COLO668 (cell line): ENCODE measurements around the gene NIPSNAP2.
"Not testable (repeated sequence)": the region's sequence is repeated elsewhere in the genome, so short reads cannot be mapped to it uniquely, and the experiment has no call there.

Source experiments
- DNase-seq: peaks from one replicate; lab custom pipeline; 2025; ENCODE audit not compliant: unreplicated experiment; lab: John Stamatoyannopoulos, UW

NIPSNAP2 gene

DNA sequence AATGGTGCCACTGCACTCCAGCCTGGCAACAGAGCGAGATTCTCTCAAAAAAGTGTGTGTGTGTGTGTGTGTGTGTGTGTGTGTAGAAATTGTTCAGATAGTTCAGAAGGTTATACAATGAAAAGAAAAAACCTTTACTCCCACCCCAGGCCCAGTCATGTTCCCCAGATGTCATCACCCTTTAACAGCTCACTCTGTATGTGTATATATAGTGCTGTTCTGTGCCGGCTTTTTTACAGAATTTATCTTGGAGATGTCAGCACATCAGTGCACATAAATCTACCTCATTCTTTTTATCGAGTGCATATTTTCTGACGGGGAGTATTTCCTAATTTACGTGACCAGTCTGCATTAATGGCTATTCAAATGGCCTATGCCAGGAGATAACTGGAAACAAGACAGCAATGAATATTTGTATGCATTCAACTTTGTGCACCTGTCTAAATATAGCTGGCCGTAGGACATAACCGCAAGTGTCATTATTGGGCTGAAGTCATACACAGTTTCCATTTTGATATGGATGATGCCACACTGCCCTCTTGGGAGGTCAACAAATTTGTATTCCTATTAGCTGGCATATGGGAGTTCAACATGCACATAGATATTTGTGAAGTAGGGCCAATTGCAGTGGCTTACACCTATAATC is 11.7 kb downstream of the NIPSNAP2 start:
- peak; percentile 50 for DNase-seq

DNA sequence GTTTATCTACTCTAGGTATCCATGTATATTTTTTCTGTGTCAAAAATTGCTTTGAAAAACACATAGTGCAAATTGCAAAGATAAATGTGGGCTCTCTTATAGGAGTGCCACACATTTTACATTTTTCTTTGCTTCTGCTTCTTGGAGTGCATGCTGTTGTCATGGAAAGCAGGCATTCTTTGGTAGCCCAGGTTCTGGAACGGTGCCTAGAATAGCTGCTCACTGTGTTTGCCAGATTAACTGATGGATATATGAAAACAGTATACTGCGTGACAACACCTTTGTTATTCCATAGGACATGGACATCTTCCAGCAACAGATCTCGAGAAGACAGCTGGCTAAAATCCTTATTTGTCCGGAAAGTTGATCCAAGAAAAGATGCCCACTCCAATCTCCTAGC is 13.4 kb downstream of the NIPSNAP2 start:
- peak; percentile 6 for DNase-seq

DNA sequence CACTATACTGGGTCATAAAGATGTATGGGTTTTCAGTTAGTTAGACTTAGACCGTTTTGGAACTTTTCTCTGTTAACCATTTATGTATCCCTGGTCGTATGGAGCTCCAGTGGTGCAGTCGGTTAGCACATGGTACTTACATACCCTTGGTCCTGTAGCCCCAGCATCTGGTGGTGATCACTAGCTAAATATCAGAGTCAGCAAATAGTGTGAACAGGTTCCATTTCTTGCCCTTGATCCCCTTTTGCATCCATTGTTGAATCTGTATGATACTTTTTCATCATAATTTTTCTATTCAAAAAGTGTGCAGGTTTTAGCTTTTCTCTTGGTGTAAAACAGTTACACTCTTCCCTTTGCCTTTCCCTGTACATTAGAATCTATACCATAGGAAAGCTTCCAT is 15.9 kb downstream of the NIPSNAP2 start:
- no peak for DNase-seq

DNA sequence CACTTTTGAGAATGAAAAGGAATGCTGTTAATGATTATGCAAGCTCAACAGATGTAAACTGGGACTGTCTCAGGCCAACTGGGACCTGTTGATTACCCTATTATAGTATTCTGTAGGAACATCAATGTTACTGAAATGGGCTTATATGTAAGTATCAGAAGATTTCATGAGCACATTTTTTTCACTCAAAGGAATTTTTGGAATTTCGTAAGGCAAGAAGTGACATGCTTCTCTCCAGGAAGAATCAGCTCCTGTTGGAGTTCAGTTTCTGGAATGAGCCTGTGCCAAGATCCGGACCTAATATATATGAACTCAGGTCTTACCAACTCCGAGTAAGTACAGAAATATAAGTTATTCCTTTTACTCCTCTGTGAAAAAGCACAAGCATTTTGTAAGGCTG is 19.2 kb downstream of the NIPSNAP2 start:
- no peak for DNase-seq

DNA sequence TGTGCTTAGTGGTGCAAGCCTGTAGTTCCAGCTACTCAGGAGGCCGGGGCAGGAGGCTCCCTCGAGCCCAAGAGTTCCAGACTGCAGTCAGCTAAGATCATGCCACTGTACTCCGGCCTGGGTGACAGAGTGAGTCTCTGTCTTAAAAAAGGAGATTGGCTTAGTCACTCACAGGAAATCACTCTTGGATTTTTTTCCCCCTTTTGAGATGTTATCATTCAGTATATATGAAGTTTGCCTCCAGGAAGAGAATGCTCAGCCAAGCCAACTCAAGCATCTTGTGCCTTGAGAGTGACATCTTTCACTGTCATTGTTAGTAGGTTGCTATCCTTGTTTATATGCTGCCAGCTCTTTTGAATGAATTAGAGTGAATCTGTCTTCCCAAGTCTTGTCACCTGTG is 28.0 kb downstream of the NIPSNAP2 start:
- DNase-seq = no peak

DNA sequence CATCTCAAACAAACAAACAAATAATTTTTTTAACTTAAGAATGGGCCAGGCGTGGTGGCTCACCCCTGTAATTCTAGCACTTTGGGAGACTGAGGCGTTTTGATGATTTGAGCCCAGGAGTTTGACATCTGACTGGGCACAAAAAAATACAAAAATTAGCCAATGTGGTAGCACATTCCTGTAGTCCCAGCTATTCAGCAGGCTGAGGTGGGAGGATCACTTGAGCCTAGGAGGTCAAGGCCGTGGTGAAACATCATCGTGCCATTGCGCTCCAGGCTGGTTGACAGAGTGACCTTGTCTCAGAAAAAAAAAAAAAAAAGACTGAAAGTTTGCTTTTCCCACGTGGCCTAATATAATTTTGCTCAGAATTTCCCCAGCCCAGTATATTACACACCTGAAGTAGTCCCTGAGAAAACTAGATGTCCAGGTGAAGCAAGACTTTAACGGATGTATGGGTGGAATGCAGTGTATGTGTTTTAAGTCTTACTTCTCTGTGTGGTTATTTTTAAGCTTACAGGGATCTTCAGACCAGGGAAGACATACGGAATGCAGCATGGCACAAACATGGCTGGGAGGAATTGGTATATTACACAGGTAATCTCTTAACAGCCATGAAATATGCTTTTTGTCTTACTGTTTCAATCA is 32.6 kb downstream of the NIPSNAP2 start:
- no peak for DNase-seq

DNA sequence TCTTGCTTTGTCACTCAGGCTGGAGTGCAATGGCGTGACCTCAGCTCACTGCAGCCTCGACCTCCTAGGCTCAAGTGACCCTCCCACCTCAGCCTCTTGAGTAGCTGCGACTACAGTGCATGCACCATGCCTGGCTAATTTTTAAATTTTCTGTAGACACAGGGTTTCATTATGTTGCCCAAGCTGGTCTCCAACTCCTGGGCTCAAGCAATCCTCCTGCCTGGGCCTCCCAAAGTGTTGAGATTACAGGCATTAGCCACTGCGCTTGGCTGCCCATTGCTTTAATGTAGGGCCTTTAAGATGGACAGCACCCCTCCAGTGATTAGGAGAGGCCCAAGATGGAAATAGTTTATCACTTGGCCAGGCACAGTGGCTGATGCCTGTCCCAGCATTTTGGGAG is 39.4 kb downstream of the NIPSNAP2 start:
- DNase-seq = no peak

DNA sequence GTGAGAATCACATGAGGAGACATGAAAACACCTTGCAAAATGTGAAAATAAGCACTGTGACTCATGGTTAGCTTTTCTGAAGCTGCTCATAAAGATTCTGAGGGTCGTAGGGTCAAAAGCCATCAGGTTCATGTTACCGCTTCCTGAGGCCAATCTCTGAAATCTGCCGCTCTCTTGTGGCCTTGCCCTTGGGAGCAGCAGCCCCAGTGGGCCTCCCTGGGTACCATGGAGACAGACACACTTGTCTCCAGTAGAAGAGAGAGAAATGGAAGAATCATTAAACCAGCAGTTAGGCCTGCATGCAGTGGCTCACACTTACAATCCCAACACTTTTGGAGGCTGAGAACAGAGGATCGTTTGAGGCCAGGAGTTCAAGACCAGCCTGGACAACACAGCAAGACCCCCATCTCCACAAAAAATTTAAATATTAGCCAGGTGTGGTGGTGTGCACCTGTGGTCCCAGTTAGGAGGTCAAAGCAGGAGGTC is 42.8 kb downstream of the NIPSNAP2 start:
- peak; percentile 2 for DNase-seq

DNA sequence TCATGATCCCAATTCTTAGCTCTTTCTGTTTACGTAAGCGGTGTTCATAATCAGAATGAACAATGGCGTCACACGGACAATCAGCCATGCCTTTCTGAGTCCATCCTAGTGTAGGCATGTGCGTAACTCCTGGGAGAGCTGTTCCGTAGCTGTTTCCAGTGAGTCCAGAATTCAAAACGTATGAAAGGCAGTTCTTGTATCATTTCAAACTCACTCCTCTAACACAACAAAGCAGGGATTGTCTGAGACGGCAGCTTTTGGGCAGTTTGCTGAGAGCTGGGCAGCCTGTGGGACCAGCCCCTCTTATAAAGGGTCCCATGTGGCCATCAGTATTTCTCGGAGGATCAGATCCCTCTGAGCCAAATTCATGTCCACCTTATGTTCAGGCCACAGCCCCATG is 43.5 kb downstream of the NIPSNAP2 start:
- no peak for DNase-seq

DNA sequence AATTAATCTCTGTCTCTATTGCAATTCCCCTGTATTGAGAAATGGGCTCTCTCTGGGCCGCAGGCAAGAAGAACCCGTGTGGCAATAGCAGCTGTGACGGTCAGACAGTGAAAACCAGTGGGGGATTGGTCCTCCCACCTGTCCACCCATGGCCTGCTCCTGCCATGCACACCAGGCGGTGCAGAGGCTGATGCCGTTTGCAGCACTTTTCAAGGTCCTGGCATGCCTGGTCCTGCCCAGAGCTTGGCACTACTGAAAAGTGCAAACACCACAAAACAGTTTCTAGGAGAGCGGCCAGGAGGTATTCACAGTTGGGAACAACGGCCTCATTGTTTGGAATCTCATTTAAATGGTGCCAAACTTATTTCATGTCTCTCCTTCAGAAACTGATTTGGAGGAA is 45.3 kb downstream of the NIPSNAP2 start:
- peak; percentile 54 for DNase-seq

DNA sequence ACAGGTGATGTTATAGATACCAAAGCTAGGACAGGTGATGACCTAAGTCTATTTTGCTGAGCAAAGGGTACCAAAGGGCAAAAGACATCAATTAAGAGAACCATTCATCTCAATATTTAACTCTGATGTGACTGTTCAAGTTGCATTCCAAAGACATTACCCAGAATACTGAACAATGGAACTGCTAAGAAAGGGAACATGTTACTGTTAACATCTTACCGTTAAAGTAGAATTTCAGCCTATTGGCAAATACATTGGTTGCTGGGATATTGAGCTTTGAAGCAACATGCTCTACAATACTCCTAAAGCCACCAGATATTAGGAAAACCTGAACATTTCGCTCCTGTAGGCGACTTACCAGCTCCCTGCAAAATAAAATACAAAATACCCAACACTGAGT is 52.6 kb downstream of the NIPSNAP2 start:
- DNase-seq = not testable (repeated sequence)

DNA sequence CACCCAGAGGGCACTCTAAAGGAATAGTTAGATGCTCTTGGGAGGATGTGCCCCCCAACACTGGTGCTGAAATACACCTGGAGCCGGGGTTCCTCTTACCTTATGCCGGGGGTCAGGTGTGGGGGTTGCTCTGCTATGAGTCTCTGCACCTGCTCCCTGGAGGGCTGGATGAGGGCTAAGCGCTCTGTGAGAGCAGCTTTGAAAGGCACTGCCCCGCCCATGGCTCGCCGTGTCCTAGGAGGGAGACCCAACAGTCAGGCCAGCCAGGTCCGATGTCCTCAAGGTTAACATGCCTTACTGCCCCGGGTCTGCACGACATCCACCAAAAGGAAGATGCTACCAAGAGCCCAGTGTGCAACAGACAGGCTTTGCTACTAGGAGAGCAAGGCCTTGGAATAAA is 55.1 kb downstream of the NIPSNAP2 start:
- no peak for DNase-seq

DNA sequence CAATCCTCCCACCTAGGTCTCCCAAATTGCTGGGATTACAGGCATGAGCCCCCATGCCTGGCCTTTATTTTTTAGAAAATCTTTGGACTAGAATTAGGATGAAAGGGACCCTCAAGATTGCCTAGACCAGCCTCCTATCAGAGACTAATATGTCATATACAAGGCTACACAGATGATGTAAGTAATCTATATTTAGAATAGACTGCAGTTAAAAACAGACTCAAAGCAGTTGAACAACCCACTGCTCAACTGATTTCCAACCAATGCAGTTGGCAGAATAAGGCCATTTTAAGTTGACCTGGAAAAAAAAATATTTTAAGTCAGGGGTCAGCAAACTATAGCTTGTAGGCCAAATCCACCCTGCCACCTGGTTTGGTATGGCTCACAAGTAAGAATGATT is 59.1 kb downstream of the NIPSNAP2 start:
- no peak for DNase-seq

DNA sequence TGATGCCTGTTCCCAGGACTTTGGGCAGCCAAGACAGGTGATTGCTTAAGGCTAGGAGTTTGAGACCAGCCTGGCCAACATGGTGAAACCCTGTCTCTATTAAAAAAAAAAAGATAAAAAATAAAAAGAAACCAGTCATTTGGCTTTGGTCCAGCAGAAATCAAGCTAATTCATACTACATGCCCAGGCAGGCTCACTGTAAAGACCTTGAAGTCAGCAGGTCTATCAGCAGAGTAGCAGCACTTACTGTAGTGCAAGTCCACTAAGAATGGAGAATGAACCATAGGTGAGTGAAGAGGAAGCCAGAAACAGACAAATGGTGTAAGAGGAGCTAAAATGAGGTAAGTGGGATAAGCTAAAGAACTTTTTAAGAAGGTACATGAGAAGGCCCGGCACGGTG is 62.2 kb downstream of the NIPSNAP2 start:
- DNase-seq = no peak

DNA sequence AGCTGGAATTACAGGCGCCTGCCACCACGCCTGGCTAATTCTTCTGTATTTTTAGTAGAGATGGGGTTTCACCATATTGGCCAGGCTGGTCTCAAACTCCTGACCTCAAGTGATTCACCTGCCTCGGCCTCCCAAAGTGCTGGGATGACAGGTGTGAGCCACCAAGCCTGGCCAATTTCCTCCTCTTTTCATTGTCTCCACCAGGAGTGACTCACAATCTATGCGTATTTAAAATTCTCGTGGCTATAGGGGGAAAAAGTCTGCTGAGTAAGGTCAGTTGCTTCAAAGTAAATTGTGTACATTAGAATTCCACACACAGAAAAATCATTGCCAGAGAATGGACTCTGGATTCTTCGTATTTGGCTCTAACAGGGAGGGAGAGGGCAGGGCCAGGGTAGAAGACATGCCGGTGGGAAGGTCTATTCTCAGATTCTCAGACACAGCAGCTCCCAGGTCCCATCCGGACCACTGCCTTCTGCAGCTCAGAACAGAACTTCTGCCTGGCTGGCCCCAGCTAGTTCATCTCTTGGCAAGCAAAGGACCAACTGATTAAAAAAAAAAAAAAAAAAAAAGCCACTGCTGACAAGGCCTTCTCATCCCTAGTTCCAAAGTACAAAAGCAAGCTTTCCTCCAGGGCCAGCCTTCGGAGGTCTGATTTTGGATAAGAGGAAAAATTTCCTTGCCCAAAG is 64.7 kb downstream of the NIPSNAP2 start:
- DNase-seq = no peak

DNA sequence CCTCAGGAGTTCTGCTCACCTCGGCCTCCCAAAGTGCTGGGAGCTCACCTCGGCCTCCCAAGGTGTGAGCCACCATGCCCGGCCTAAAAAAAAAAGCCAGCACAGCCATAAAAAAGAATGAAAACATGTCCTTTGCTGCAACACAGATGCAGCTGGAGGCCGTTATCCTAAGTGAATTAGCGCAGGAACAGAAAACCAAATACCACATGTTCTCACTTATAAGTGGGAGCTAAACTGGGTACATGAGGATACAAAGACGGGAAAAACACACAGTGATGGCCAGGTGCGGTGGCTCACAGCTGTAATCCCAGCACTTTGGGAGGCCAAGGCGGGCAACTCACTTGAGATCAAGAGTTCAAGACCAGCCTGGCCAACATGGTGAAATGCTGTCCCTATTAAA is 66.0 kb downstream of the NIPSNAP2 start:
- no peak for DNase-seq

DNA sequence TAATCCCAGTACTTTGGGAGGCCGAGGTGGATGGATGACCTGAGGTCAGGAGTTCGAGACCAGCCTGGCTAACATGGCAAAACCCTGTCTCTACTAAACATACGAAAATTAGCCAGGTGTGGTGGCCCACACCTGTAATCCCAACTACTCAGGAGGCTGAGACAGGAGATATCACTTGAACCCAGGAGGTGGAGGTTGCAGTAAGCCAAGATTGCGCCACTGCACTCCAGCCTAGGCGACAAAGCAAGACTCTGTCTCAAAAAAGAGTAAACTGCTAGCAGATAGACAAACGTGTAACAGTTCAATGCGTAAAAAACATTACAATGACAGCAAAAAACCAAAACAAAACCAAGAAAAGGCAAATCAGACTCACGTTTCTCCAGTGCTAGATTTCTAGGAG is 67.2 kb downstream of the NIPSNAP2 start:
- not testable (repeated sequence) for DNase-seq

DNA sequence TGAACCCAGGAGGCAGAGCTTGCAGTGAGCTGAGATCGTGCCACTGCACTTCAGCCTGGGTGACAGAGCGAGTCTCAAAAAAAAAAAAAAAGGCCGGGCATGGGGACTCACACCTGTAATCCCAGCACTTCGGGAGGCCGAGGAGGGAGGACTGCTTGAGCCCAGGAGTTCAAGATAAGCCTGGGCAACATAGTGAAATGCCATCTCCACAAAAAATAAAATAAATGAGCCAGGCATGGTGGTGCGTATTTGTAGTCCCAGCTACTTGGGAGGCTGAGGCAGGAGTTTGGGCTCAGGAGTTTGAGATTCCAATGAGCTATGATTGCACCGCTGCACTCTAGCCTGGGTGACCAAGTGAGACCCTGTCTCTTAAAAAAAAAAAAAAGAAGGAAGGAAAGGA is 68.2 kb downstream of the NIPSNAP2 start:
- not testable (repeated sequence) for DNase-seq

DNA sequence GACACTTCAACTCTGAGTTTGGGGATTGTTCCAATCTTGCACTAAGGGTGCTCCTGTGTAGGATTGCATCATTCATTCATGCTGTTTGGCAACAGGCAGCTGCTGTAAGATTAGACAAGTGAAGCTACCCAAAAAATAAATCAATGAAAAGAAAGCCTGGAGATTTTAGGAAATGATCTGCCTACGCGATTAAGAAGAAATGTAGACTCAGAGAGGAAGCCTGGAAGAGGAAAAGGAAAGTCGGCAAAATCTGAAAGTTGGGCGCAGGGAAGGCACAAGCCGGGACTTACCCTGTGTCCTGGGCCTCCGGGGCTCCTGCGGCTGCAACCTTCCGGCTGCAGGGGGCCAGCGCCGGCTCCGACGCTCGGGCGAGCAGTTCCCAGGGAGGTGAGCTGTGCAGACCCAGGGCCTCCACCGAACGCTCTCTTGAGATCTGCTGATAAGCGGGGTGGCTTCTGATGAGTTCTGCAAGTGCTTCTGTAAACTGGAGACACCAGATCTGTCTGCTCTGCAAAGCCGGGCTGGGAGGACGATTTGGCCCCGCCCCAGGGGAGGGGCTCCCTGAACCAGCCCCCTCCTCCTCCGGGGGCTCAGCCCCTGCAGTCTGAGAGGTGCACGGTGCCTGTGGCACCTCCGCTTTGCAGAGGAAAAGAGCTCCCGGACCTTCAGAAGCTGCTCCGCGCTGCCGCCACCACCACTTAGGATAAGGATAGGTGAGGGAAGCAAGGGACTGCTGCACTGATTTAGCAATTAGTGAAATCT is 69.5 kb downstream of the NIPSNAP2 start:
- no peak for DNase-seq

DNA sequence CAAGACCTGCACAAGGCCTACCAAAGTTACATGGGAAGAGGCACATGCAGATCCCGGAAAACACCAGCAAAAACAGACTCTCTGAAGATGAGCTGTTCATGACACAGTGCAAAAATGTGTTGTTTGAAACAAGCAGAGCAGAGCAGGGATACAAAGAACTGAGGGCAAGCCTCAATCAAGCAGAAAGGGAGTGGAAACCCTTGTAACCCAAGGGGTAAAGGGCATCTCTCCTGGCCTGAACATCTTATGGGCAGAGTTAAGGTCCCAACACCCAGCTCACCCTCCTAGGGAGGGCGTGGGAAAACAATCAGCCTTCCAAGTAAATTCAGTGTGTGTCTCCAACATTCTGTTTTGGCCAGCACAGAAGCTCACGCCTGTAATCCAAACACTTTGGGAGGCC is 76.3 kb downstream of the NIPSNAP2 start:
- DNase-seq = no peak

DNA sequence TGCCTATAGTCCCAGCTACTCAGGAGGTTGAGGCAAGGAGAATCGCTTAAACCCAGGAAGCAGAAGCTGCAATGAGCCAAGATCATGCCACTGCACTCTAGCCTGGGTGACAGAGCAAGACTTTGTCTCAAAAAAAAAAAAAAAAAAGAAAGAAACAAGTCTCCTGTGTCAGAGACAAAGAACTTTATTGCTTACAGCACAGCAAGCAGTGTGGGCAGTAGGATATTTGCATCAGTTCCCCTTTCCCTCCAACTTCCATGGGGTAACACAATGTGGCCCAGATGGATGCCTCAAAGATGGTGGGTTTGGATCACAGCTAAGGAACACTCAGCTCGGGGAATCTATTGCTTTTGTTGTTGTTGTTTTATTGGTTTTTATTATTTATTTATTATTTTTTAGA is 81.4 kb downstream of the NIPSNAP2 start:
- not testable (repeated sequence) for DNase-seq
